Pancreas (tissue), 10 donors: ENCODE measurements around the gene EVX2. TPM values are rescaled to one million over a fixed set of nuclear protein-coding genes. Genes with fewer than 3 reads are reported as not detected.

Source experiments
- ATAC-seq, 4 donors: fragments of 200-7000 bp; cut with Tn5 transposase; one replicate each; pipeline versions ENCODE4 v1.8.0 to v1.9.1; 2020; ENCODE audit warnings: mild to moderate bottlenecking in 4 of 4, moderate library complexity in 4 of 4
- DNase-seq, 6 donors: peaks; one replicate each; pipeline ENCODE4 v3.0.0-alpha.2; 2020
- FAIRE-seq: peaks from 2 replicates; lab custom pipeline; 2012; peaks lifted over from hg19 to GRCh38; lab: Jason Lieb, UNC
- H3K27ac ChIP-seq, 4 donors: fragments of 200-600 bp; sonication (generic); 1 replicate in 3 of 4; 2 replicates in 1 of 4; pipeline versions ENCODE4 v1.5.0 to v1.8.0; 2020
- H3K27me3 ChIP-seq, 4 donors: fragments of 200-600 bp; one replicate each; pipeline ENCODE4 v1.8.0; 2021
- H3K36me3 ChIP-seq, 3 donors: fragments of 200-600 bp; sonication (generic) in 1 of 3; one replicate each; pipeline versions ENCODE4 v1.5.0 to v1.8.0; 2020 to 2021
- H3K4me1 ChIP-seq, 3 donors: fragments of 200-600 bp; one replicate each; pipeline ENCODE4 v1.8.0; 2021
- H3K4me3 ChIP-seq, 4 donors: fragments of 200-600 bp; sonication (generic) in 2 of 4; one replicate each; pipeline versions ENCODE4 v1.5.0 to v1.8.0; 2020 to 2021
- H3K9me3 ChIP-seq, 4 donors: fragments of 200-600 bp; one replicate each; pipeline ENCODE4 v1.8.0; 2021
- CTCF ChIP-seq, 4 donors: fragments of 200-600 bp; sonication (generic) in 3 of 4; IDR thresholded peaks; one replicate each; pipeline versions ENCODE4 v1.5.0 to v1.8.0; 2021; ENCODE audit warnings: antibody characterized with exemption in 4 of 4
- WGBS, 2 donors: extraction: QIAGEN DNeasy Blood & Tissue Kit; methylation state at CpG; one replicate each; pipeline ENCODE4 v1.1.7; 2013; 5-methylcytosine and 5-hydroxymethylcytosine counted together
- intact Hi-C, 3 donors: fragments of 100-400 bp; cut with DNase I; formaldehyde crosslinking; loops; one replicate each; pipeline versions ENCODE4 v1.11.1 to v1.14.2; 2022
- polyA plus RNA-seq, 2 donors: library from polyadenylated mRNA; stranded (reverse); fragments of 200-250 nt; gene quantifications; one replicate each; pipeline ENCODE4 v1.2.3, GENCODE V29; 2013
- total RNA-seq, 6 donors: library from RNA; stranded (reverse); fragmentation: NEBNext Ultra II Directional in 4 of 6; extraction: Animal tissue kit (Norgen Biotek cat#: 25700) in 4 of 6; gene quantifications; one replicate each; pipeline versions ENCODE4 v1.2.1 to v1.2.4, GENCODE V29; 2021 to 2023
- donor health status: healthy with polysubstance abuse.
- donor health status: DM: no; HTN: no; CAD: no; lungs with moderate emphysema.
- donor health status: DM: no; HTN: no; CAD: no.
- donor health status: control.
- donor health status: control.
- donor health status: Bipolar disorder and iron deficiency.
- donor health status: DM: yes; HTN: yes; CAD: no.
- donor health status: DM: no; HTN: no; CAD: no.
- donor health status: DM: no; HTN: no; CAD: no.
- donor health status: DM: yes; HTN: yes; CAD: no.

EVX2 gene
- total and polyA plus RNA-seq, 8 donors = 0.02 TPM; not detected in 7

DNA sequence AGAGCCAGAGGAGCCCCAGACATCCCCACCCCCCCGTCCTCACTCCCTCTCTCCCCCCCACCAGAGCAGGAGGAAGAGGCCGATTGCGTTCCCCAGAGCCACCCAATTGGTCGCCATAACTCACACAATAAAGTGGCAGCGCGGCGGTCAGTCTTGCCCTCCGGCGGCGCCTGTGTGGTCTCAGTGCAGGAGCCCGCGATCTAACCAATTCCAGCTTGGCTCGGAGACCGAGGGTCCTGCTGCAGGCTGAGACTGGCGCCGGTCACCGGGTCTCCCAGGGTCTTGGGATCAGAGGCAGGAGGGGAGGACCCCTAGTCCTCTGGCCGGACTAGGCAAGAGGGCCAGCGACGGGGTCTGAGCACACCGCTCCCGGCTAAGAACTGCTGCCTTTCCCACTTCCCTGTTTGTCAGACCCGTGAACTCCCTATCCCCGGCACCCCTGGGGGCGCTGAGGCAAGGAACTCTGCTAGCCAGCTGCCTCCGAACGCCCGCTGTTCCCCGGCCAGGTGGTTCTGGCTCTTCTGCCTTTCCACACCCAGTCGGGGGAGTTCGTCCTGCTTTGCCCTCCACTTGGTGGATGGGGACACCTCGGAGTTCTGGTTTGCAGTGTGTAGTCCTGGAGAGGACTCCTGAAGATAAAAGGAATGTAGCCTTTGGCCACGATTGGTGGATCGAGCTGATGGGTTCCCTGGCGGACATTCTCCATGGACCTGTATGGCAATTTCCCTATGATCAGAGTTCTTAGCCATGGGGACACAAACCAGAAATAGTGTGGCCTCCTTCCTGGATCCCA lies 14.8 kb upstream of the EVX2 start:
- FAIRE-seq = no peak
- 4 to 5% methylated on average over 34 to 35 of the region's 35 CpGs for whole genome bisulfite sequencing, 2 donors

DNA sequence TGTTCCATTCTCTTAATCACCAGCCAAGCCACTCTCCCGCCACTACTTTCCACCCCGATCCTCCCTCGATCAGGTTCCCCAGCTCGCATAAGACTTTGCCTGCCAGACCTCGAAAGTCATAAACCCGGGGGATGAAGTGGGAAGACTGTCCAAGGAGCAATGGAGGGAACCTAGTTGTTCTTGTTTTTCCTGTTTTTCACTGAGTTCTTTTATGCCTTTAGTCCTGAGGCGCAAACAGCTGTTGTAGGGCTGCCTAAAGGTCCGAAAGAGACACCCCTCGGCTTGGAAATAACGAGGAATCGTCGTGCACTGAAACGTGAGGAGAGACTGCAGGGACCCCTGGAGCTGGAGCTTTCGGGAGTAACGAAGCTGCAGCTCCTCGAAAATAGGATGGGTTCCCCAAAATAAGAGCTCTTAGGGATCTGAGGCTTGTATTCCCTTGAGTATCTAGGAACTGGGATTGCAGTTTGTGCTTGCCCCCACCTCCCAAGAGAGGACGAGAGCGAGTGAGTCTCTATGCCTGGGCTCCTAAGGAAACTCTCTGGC lies 14.1 kb upstream of the EVX2 start:
- Histone ChIP-seq H3K4me3 (peak overlapping the region in 2 of 4 donors; percentile 34 to 49), H3K36me3 (no peaks in the 10 kb centered on the region), H3K27ac (no peak overlapping the region), H3K4me1 (peaks cover 0 to 11% (median 4%) of the 10 kb centered on the region in 3 donors), H3K27me3 (peaks cover 8 to 87% (median 44%) of the 10 kb centered on the region in 4 donors), H3K9me3 (no peaks in the 10 kb centered on the region)
- intact Hi-C loops = loop anchor here in 1 of 3 donors (5.0 kb wide), 1 partner anchor 416 kb away; no protein-coding TSS in a partner anchor
- FAIRE-seq (no peak), ATAC-seq (no peak), DNase-seq (no peak)
- TF ChIP-seq CTCF (IDR thresholded peaks at IDR 0.05) = peak in 1 of 4 donors; percentile 2
- WGBS, 2 donors = 2 to 6% methylated on average over 18 of the region's 18 CpGs

More for the DNA sequence above, 14.8 kb upstream of the EVX2 start:
- no peak overlapping the region for H3K27ac ChIP-seq
- H3K4me1 ChIP-seq = peaks cover 0 to 5% (median 4%) of the 10 kb centered on the region in 3 donors
- TF ChIP-seq CTCF (IDR thresholded peaks at IDR 0.05) = no peak
- intact Hi-C loops = loop anchor here in 1 of 3 donors (5.0 kb wide), 1 partner anchor 416 kb away; no protein-coding TSS in a partner anchor
- no peaks in the 10 kb centered on the region for H3K9me3 ChIP-seq
- ATAC-seq (no peak), DNase-seq (peak in 1 of 6 donors; percentile 80)
- H3K36me3 ChIP-seq = no peaks in the 10 kb centered on the region
- peaks cover 8 to 87% (median 46%) of the 10 kb centered on the region in 4 donors for H3K27me3 ChIP-seq
- H3K4me3 ChIP-seq = no peak overlapping the region

GRCh38 chr2:176096986-176097819 lies 13.4 kb upstream of the EVX2 start:
- DNase-seq (peak; percentile 37 to 90 (median 65)), FAIRE-seq (no peak), ATAC-seq (peak; percentile 95 to 98 (median 97))
- intact Hi-C loops = loop anchor here in 1 of 3 donors (5.0 kb wide), 1 partner anchor 415 kb away; no protein-coding TSS in a partner anchor
- Histone ChIP-seq H3K27me3 (peaks cover 6 to 84% (median 40%) of the 10 kb centered on the region in 4 donors), H3K4me1 (peaks cover 0 to 11% (median 4%) of the 10 kb centered on the region in 3 donors), H3K27ac (no peak overlapping the region), H3K36me3 (no peaks in the 10 kb centered on the region), H3K4me3 (peak overlapping the region in 3 of 4 donors; percentile 11 to 49 (median 34)), H3K9me3 (no peaks in the 10 kb centered on the region)
- peak; percentile 78 to 82 (median 80) for TF ChIP-seq CTCF (IDR thresholded peaks at IDR 0.05)
- WGBS, 2 donors = 3% methylated on average over 43 to 45 of the region's 45 CpGs

DNA sequence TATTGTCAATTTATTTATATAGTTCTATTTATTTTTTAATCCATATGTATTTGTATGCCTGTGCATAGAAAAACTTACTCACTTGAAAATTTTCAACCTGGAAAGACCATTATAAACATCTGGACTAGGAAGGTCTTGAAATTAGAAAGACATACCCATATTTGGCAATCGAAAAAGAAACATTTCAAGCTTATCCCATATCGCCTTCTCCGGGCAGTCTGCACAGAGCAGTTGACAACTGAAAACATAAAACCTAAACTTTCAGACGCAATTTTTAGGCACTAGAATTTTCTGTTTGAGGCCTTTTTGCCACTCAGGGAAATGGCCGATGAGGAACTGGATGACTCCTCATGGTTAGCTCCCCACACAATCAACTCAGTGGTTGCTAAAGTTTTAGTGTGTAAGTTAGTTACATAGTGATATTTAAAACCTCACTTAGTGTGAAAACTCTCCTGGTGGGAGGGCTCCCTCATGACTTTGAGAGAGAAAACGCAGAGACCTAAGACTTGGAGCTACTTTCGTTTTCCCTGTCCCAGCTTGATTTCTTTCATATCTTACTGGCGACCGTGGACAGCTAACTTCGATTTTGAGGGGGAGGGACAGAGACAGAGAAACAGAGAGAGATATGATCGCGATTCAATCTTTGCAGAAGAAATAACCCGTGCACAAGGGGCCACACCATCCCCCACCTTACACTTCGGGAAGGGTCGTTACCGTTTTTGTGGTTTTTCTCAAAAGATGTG lies 12.7 kb upstream of the EVX2 start:
- Histone ChIP-seq H3K9me3 (no peaks in the 10 kb centered on the region), H3K27me3 (peaks cover 10 to 85% (median 37%) of the 10 kb centered on the region in 4 donors), H3K27ac (no peak overlapping the region), H3K36me3 (no peaks in the 10 kb centered on the region), H3K4me1 (peaks cover 0 to 11% (median 4%) of the 10 kb centered on the region in 3 donors), H3K4me3 (peak overlapping the region in 2 of 4 donors; percentile 6 to 49)
- no peak for DNase-seq
- FAIRE-seq = no peak
- intact Hi-C loops = loop anchor here in 1 of 3 donors (5.0 kb wide), 1 partner anchor 414 kb away; no protein-coding TSS in a partner anchor
- TF ChIP-seq CTCF (IDR thresholded peaks at IDR 0.05) = no peak
- 9 to 12% methylated on average over 16 of the region's 16 CpGs for WGBS, 2 donors
- ATAC-seq = peak in 2 of 4 donors; percentile 29 to 30
